H1 (cell line): ENCODE data around the gene ADAMTS13. TPM values are rescaled to one million over a fixed set of nuclear protein-coding genes. Genes with fewer than 3 reads are reported as not detected.
A peak's percentile ranks its signal among the peaks of the same experiment; 100 is the strongest.

Experiments used
- NRF1 ChIP-seq: IDR thresholded peaks from 2 replicates; pipeline ENCODE4 v1.6.1; 2011; ENCODE audit warnings: mild to moderate bottlenecking, low read depth, low read length, improper control_type of control experiment
- RNF2 ChIP-seq: fragments of 200-900, 300-1000 bp; sonication (generic); IDR thresholded peaks from 2 replicates; pipeline ENCODE4 v1.7.1; 2016; ENCODE audit warnings: borderline replicate concordance, low read depth, mild to moderate bottlenecking, antibody characterized with exemption, low read length; ENCODE audit not compliant: poor library complexity, severe bottlenecking; ENCODE audit errors: missing control alignments
- SIN3A ChIP-seq, 2 experiments: IDR thresholded peaks in 1 of 2; conservative IDR thresholded peaks in 1 of 2; 2 replicates each; pipeline ENCODE4 v1.6.1; 2011 to 2012; ENCODE audit warnings: low read length in 2 of 2, improper control_type of control experiment in 1 of 2, low read depth in 1 of 2, mild to moderate bottlenecking in 1 of 2
- SP2 ChIP-seq: IDR thresholded peaks from 2 replicates; pipeline ENCODE4 v1.6.1; 2012; ENCODE audit warnings: mild to moderate bottlenecking, low read length, inconsistent platforms
- polyA plus RNA-seq, 7 experiments: library from polyadenylated mRNA; depleted of rRNA in 3 of 7; stranded (reverse) in 5 of 7; unstranded in 2 of 7; fragments of >200 nt in 5 of 7; fragments of 200-250 nt in 2 of 7; gene quantifications; 1 replicate in 5 of 7; 2 replicates in 1 of 7; 4 replicates in 1 of 7; pipeline versions ENCODE4 v1.2.1 to v1.2.3, GENCODE V29; 2011 to 2013; ENCODE audit warnings: missing spikeins in 2 of 7, mixed read lengths in 2 of 7
- total RNA-seq: library from RNA; stranded (reverse); fragmentation: NEBNext Ultra II Directional; extraction: Animal tissue kit (Norgen Biotek cat#: 25700); gene quantifications from 2 replicates; pipeline ENCODE4 v1.2.1, GENCODE V29; 2021

Gene ADAMTS13
- total and polyA plus RNA-seq, 2 of the 8 experiments (the other 6 are each of a cell fraction or from before 2014, with no cell fraction given) = 4.4 to 5.8 TPM

GRCh38 chr9:133375116-133375723, 46.9 kb upstream of the ADAMTS13 start (continued):
- no peak for TF ChIP-seq RNF2
- peak; percentile 3 to 79; a peak in 1 of 4 replicates for TF ChIP-seq SIN3A (conservative IDR thresholded peaks at IDR 0.05 in 1 of 2, IDR thresholded peaks at IDR 0.05 in 1 of 2; ENCODE audit: low read depth in 1 of 2, low read length in 2 of 2)
- peak; percentile 10; the same call in 1 of the 2 replicates for TF ChIP-seq SP2
- TF ChIP-seq NRF1 = no peak
